A549 (cell line): Measurements from ENCODE around the gene MCU. TPM values are rescaled to one million over a fixed set of nuclear protein-coding genes. Genes with fewer than 3 reads are reported as not detected.

ENCODE experiments used
- ATAC-seq, 2 experiments: fragments of 200-7000 bp in 1 of 2; fragments of >200 bp in 1 of 2; cut with Nextera tagmentation in 1 of 2; cut with Tn5 transposase in 1 of 2; 3 replicates each; pipeline versions ENCODE4 v1.8.0 to v1.9.1; 2018 to 2020; ENCODE audit warnings: mild to moderate bottlenecking in 1 of 2, moderate library complexity in 1 of 2
- CTCF ChIA-PET: fragments of 300-600 bp; sonication (Branson Sonifier 250); formaldehyde crosslinking; extraction: SDS; loops from one replicate; lab custom pipeline; 2021; ENCODE audit warnings: antibody characterized with exemption, inconsistent platforms; lab: Yijun Ruan, JAX
- POLR2A ChIA-PET: fragments of 350-600 bp; formaldehyde crosslinking; extraction: SDS; loops from one replicate; lab custom pipeline; 2021; ENCODE audit warnings: antibody characterized with exemption, inconsistent platforms; lab: Yijun Ruan, JAX
- DNase-seq, 2 experiments: peaks; one replicate each; pipeline versions ENCODE4 v3.0.0 to v3.0.0-alpha.2; 2011 to 2016; ENCODE audit warnings: low read depth in 1 of 2, low spot score in 1 of 2
- FAIRE-seq: peaks from 2 replicates; lab custom pipeline; 2011; peaks lifted over from hg19 to GRCh38; lab: Jason Lieb, UNC
- H3K27ac ChIP-seq, 2 experiments: fragments of >200 bp; sonication (Bioruptor Twin); formaldehyde crosslinking; 3 replicates each; pipeline ENCODE4 v1.5.1; 2016 to 2017
- H3K4me1 ChIP-seq: fragments of >200 bp; sonication (Bioruptor Twin); formaldehyde crosslinking; 3 replicates; pipeline ENCODE4 v1.6.1; 2016
- H3K4me2 ChIP-seq: fragments of >200 bp; sonication (Bioruptor Twin); formaldehyde crosslinking; 3 replicates; pipeline ENCODE4 v1.6.1; 2016
- H3K4me3 ChIP-seq: fragments of >200 bp; sonication (Bioruptor Twin); formaldehyde crosslinking; 3 replicates; pipeline ENCODE4 v1.5.1; 2016
- H3K9me3 ChIP-seq: fragments of >200 bp; sonication (Bioruptor Twin); formaldehyde crosslinking; 3 replicates; pipeline ENCODE4 v1.6.1; 2016
- CBX2 ChIP-seq: fragments of 200-600 bp; sonication (generic); IDR thresholded peaks from 2 replicates; pipeline ENCODE4 v1.6.1; 2016; ENCODE audit warnings: low read depth, mild to moderate bottlenecking, borderline replicate concordance
- CHD2 ChIP-seq: fragments of 150-350 bp; IDR thresholded peaks from 2 replicates; pipeline ENCODE4 v1.6.1; 2014; ENCODE audit warnings: low read length; ENCODE audit not compliant: partially characterized antibody
- EP300 ChIP-seq, 2 experiments: fragments of >200 bp; sonication (Bioruptor Twin); formaldehyde crosslinking; IDR thresholded peaks; 2 replicates in 1 of 2; 3 replicates in 1 of 2; pipeline ENCODE4 v1.6.1; 2016 to 2017
- GATA3 ChIP-seq: IDR thresholded peaks from 2 replicates; pipeline ENCODE4 v1.6.1; 2012; ENCODE audit warnings: borderline replicate concordance
- HOXB5 ChIP-seq: fragments of 250-450 bp; sonication (Bioruptor Pico); IDR thresholded peaks from 2 replicates; pipeline ENCODE4 v1.5.0; 2020; ENCODE audit warnings: mild to moderate bottlenecking, moderate library complexity
- RFX5 ChIP-seq: fragments of 450-650 bp; IDR thresholded peaks from 2 replicates; pipeline ENCODE4 v1.7.1; 2014; ENCODE audit warnings: antibody characterized with exemption, mild to moderate bottlenecking, moderate library complexity
- SMC3 ChIP-seq: fragments of >200 bp; sonication (Bioruptor Twin); formaldehyde crosslinking; IDR thresholded peaks from 3 replicates; pipeline ENCODE4 v1.6.1; 2018; ENCODE audit warnings: inconsistent platforms
- SREBF2 ChIP-seq: fragments of 450-650 bp; IDR thresholded peaks from 2 replicates; pipeline ENCODE4 v1.6.1; 2014; ENCODE audit warnings: mild to moderate bottlenecking, moderate library complexity
- ZFP36 ChIP-seq: fragments of 450-650 bp; IDR thresholded peaks from 2 replicates; pipeline ENCODE4 v1.6.1; 2014; ENCODE audit warnings: borderline replicate concordance; ENCODE audit not compliant: partially characterized antibody
- ZNF302 ChIP-seq: fragments of 250-450 bp; sonication (Bioruptor Pico); IDR thresholded peaks from 2 replicates; pipeline ENCODE4 v1.9.0; 2021; ENCODE audit warnings: inconsistent platforms, mild to moderate bottlenecking, moderate library complexity
- WGBS: methylation state at CpG from one replicate; pipeline ENCODE4 v1.1.6; 2017; ENCODE audit errors: missing lambda C conversion rate; 5-methylcytosine and 5-hydroxymethylcytosine counted together
- polyA plus RNA-seq, 4 experiments: library from polyadenylated mRNA; depleted of rRNA in 3 of 4; stranded (reverse); fragments of >200 nt; fragmentation: RNase III in 1 of 4; extraction: RNeasy Plus Mini Kit Qiagen cat#74134 plus additional on column Dnase treatment in 1 of 4; gene quantifications; 2 replicates in 3 of 4; 3 replicates in 1 of 4; pipeline ENCODE4 v1.2.3, GENCODE V29; 2011 to 2017
- TF ChIP-seq, protein P1 (sequence below): fragments of 250-450 bp; sonication (Bioruptor Pico); IDR thresholded peaks from 2 replicates; pipeline ENCODE4 v1.5.0; 2021; ENCODE audit warnings: mild to moderate bottlenecking, moderate library complexity, borderline replicate concordance
- TF ChIP-seq, protein P2 (sequence below): fragments of >200 bp; sonication (Bioruptor Twin); formaldehyde crosslinking; IDR thresholded peaks from 3 replicates; pipeline ENCODE4 v1.6.1; 2016
- TF ChIP-seq, protein P3 (sequence below): fragments of 250-450 bp; sonication (Bioruptor Pico); IDR thresholded peaks from 2 replicates; pipeline ENCODE4 v1.5.0; 2020; ENCODE audit warnings: low read depth, mild to moderate bottlenecking, moderate library complexity
- TF ChIP-seq, protein P4 (sequence below): fragments of 200-600 bp; sonication (generic); IDR thresholded peaks from 2 replicates; pipeline ENCODE4 v1.6.1; 2016; ENCODE audit warnings: antibody characterized with exemption, mild to moderate bottlenecking, moderate library complexity
- TF ChIP-seq, protein P5 (sequence below): fragments of >200 bp; sonication (Bioruptor Twin); formaldehyde crosslinking; IDR thresholded peaks from 2 replicates; pipeline ENCODE4 v1.6.1; 2016
- TF ChIP-seq, protein P6 (sequence below): fragments of 150-350 bp; IDR thresholded peaks from 2 replicates; pipeline ENCODE4 v1.6.1; 2014; ENCODE audit warnings: low read depth, mild to moderate bottlenecking, low read length
- TF ChIP-seq, protein P7 (sequence below): IDR thresholded peaks from 2 replicates; pipeline ENCODE4 v1.6.1; 2012; ENCODE audit warnings: low read depth, borderline replicate concordance

MCU gene
- polyA plus RNA-seq, 2 of the 4 experiments (the other 2 are of a cell fraction), result 44.0 to 221 TPM

DNA sequence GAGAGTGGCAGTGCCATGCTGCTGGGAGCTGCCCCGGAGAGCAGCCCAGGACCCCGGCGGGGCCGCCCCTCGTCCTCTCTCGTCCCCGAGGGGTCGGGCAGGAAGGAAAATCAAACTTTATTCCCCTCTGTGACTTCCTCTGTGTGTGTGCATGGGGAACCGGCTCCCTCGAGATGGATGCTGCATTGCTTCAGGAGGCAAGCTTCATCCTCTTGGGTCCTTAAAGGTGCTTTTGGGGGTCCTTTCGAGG lies 726 bp downstream of the MCU start:
- Histone ChIP-seq H3K4me1 (peaks cover 68% of the 10 kb centered on the region), H3K27ac (peak overlapping the region; percentile 96 to 99), H3K9me3 (no peaks in the 10 kb centered on the region), H3K4me2 (peak overlapping the region; percentile 86), H3K4me3 (peak overlapping the region; percentile 80)
- no peak for TF ChIP-seq ZFP36
- TF ChIP-seq, protein P1, sequence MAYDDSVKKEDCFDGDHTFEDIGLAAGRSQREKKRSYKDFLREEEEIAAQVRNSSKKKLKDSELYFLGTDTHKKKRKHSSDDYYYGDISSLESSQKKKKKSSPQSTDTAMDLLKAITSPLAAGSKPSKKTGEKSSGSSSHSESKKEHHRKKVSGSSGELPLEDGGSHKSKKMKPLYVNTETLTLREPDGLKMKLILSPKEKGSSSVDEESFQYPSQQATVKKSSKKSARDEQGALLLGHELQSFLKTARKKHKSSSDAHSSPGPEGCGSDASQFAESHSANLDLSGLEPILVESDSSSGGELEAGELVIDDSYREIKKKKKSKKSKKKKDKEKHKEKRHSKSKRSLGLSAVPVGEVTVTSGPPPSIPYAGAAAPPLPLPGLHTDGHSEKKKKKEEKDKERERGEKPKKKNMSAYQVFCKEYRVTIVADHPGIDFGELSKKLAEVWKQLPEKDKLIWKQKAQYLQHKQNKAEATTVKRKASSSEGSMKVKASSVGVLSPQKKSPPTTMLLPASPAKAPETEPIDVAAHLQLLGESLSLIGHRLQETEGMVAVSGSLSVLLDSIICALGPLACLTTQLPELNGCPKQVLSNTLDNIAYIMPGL (CRISPR knock-in tag), result no peak
- TF ChIP-seq HOXB5 (CRISPR knock-in tag), result no peak
- no peak for TF ChIP-seq CHD2
- no peak for TF ChIP-seq ZNF302 (CRISPR knock-in tag)
- TF ChIP-seq, protein P2, sequence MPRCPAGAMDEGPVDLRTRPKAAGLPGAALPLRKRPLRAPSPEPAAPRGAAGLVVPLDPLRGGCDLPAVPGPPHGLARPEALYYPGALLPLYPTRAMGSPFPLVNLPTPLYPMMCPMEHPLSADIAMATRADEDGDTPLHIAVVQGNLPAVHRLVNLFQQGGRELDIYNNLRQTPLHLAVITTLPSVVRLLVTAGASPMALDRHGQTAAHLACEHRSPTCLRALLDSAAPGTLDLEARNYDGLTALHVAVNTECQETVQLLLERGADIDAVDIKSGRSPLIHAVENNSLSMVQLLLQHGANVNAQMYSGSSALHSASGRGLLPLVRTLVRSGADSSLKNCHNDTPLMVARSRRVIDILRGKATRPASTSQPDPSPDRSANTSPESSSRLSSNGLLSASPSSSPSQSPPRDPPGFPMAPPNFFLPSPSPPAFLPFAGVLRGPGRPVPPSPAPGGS, result no peak
- TF ChIP-seq, protein P3, sequence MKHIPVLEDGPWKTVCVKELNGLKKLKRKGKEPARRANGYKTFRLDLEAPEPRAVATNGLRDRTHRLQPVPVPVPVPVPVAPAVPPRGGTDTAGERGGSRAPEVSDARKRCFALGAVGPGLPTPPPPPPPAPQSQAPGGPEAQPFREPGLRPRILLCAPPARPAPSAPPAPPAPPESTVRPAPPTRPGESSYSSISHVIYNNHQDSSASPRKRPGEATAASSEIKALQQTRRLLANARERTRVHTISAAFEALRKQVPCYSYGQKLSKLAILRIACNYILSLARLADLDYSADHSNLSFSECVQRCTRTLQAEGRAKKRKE (CRISPR knock-in tag), result no peak
- TF ChIP-seq SREBF2, result no peak
- no peak for TF ChIP-seq CBX2
- TF ChIP-seq, protein P4, sequence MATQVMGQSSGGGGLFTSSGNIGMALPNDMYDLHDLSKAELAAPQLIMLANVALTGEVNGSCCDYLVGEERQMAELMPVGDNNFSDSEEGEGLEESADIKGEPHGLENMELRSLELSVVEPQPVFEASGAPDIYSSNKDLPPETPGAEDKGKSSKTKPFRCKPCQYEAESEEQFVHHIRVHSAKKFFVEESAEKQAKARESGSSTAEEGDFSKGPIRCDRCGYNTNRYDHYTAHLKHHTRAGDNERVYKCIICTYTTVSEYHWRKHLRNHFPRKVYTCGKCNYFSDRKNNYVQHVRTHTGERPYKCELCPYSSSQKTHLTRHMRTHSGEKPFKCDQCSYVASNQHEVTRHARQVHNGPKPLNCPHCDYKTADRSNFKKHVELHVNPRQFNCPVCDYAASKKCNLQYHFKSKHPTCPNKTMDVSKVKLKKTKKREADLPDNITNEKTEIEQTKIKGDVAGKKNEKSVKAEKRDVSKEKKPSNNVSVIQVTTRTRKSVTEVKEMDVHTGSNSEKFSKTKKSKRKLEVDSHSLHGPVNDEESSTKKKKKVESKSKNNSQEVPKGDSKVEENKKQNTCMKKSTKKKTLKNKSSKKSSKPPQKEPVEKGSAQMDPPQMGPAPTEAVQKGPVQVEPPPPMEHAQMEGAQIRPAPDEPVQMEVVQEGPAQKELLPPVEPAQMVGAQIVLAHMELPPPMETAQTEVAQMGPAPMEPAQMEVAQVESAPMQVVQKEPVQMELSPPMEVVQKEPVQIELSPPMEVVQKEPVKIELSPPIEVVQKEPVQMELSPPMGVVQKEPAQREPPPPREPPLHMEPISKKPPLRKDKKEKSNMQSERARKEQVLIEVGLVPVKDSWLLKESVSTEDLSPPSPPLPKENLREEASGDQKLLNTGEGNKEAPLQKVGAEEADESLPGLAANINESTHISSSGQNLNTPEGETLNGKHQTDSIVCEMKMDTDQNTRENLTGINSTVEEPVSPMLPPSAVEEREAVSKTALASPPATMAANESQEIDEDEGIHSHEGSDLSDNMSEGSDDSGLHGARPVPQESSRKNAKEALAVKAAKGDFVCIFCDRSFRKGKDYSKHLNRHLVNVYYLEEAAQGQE, result no peak
- TF ChIP-seq SMC3, result no peak
- TF ChIP-seq, protein P5, sequence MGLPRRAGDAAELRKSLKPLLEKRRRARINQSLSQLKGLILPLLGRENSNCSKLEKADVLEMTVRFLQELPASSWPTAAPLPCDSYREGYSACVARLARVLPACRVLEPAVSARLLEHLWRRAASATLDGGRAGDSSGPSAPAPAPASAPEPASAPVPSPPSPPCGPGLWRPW, result no peak
- TF ChIP-seq, protein P6, sequence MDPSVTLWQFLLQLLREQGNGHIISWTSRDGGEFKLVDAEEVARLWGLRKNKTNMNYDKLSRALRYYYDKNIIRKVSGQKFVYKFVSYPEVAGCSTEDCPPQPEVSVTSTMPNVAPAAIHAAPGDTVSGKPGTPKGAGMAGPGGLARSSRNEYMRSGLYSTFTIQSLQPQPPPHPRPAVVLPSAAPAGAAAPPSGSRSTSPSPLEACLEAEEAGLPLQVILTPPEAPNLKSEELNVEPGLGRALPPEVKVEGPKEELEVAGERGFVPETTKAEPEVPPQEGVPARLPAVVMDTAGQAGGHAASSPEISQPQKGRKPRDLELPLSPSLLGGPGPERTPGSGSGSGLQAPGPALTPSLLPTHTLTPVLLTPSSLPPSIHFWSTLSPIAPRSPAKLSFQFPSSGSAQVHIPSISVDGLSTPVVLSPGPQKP, result no peak
- TF ChIP-seq RFX5, result no peak
- no peak for TF ChIP-seq EP300 (IDR thresholded peaks at IDR 0.05)
- TF ChIP-seq GATA3, result no peak
- TF ChIP-seq, protein P7, sequence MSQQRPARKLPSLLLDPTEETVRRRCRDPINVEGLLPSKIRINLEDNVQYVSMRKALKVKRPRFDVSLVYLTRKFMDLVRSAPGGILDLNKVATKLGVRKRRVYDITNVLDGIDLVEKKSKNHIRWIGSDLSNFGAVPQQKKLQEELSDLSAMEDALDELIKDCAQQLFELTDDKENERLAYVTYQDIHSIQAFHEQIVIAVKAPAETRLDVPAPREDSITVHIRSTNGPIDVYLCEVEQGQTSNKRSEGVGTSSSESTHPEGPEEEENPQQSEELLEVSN, result no peak
- ATAC-seq, result peak in 1 of 2 experiments; percentile 39; a peak in 3 of 6 replicates
- CTCF ChIA-PET, result interaction anchor here (0.5 to 7.6 kb wide), 9 partner anchors 8 to 141 kb away, joined by 3 to 85 read pairs (median 4); partner anchors contain the start of gene MICU1
- POLR2A ChIA-PET, result interaction anchor here (0.5 to 2.3 kb wide), 6 partner anchors 15 to 329 kb away, joined by 3 to 11 read pairs (median 4); partner anchors contain the start of gene MICU1
- no peak for FAIRE-seq
- 25% methylated on average over 1 of the region's 11 CpGs for WGBS
- DNase-seq, result no peak
